Skeletal muscle satellite cell (primary cell): ENCODE results near the gene GALNT1.

ENCODE experiments used
- H3K27me3 ChIP-seq: 2 replicates; pipeline ENCODE4 v1.7.0; 2013; ENCODE audit warnings: low read length; ENCODE audit not compliant: control insufficient read depth, insufficient read depth
- H3K36me3 ChIP-seq: 2 replicates; pipeline ENCODE4 v1.7.0; 2013; ENCODE audit warnings: mild to moderate bottlenecking, control low read depth, low read length; ENCODE audit not compliant: insufficient read depth
- H3K4me1 ChIP-seq: 2 replicates; pipeline ENCODE4 v1.7.0; 2013; ENCODE audit warnings: low read length; ENCODE audit not compliant: control insufficient read depth, insufficient read depth
- H3K4me2 ChIP-seq: 2 replicates; pipeline ENCODE4 v1.7.0; 2013; ENCODE audit warnings: mild to moderate bottlenecking, low read length
- H3K4me3 ChIP-seq: 2 replicates; pipeline ENCODE4 v1.7.0; 2013; ENCODE audit warnings: low read length
- H3K9ac ChIP-seq: 2 replicates; pipeline ENCODE4 v1.7.0; 2013; ENCODE audit warnings: mild to moderate bottlenecking, low read depth, low read length, moderate library complexity
- H3K9me3 ChIP-seq: replicated peaks from 2 replicates; pipeline ENCODE4 v1.7.0; 2013; ENCODE audit warnings: mild to moderate bottlenecking, control low read depth, low read length

GALNT1 gene

GRCh38 chr18:35641916-35642315, 60.4 kb downstream of the GALNT1 start:
- Histone ChIP-seq H3K9me3 (no peaks in the 10 kb centered on the region), H3K27me3 (no peaks in the 10 kb centered on the region), H3K4me3 (no peak overlapping the region), H3K4me1 (peaks cover 9% of the 10 kb centered on the region), H3K9ac (no peak overlapping the region), H3K4me2 (no peak overlapping the region), H3K36me3 (peaks cover 10% of the 10 kb centered on the region)

GRCh38 chr18:35642802-35643201, 61.3 kb downstream of the GALNT1 start:
- no peak overlapping the region for H3K4me3 ChIP-seq
- no peaks in the 10 kb centered on the region for H3K9me3 ChIP-seq
- H3K27me3 ChIP-seq = no peaks in the 10 kb centered on the region
- peaks cover 10% of the 10 kb centered on the region for H3K36me3 ChIP-seq
- H3K4me2 ChIP-seq = no peak overlapping the region
- H3K4me1 ChIP-seq = peaks cover 9% of the 10 kb centered on the region
- H3K9ac ChIP-seq = no peak overlapping the region

- no peak overlapping the region for H3K4me3 ChIP-seq
- H3K4me1 ChIP-seq = peaks cover 6% of the 10 kb centered on the region
- no peak overlapping the region for H3K4me2 ChIP-seq
- H3K36me3 ChIP-seq = peaks cover 7% of the 10 kb centered on the region
- H3K9ac ChIP-seq = no peak overlapping the region
- H3K27me3 ChIP-seq = no peaks in the 10 kb centered on the region
- no peaks in the 10 kb centered on the region for H3K9me3 ChIP-seq
Observed at GRCh38 chr18:35646449-35646848, 64.9 kb downstream of the GALNT1 start.

- no peak overlapping the region for H3K9ac ChIP-seq
- H3K4me2 ChIP-seq = no peak overlapping the region
- no peaks in the 10 kb centered on the region for H3K4me1 ChIP-seq
- no peaks in the 10 kb centered on the region for H3K27me3 ChIP-seq
- H3K9me3 ChIP-seq = no peaks in the 10 kb centered on the region
- peaks cover 12% of the 10 kb centered on the region for H3K36me3 ChIP-seq
- no peak overlapping the region for H3K4me3 ChIP-seq
Observed at GRCh38 chr18:35653392-35654135, 72.0 kb downstream of the GALNT1 start.

GRCh38 chr18:35658112-35658511, 76.6 kb downstream of the GALNT1 start:
- H3K27me3 ChIP-seq = no peaks in the 10 kb centered on the region
- H3K4me1 ChIP-seq = no peaks in the 10 kb centered on the region
- H3K36me3 ChIP-seq = peaks cover 12% of the 10 kb centered on the region
- no peak overlapping the region for H3K4me3 ChIP-seq
- no peaks in the 10 kb centered on the region for H3K9me3 ChIP-seq
- H3K9ac ChIP-seq = no peak overlapping the region
- no peak overlapping the region for H3K4me2 ChIP-seq

- Histone ChIP-seq H3K9me3 (no peaks in the 10 kb centered on the region), H3K27me3 (no peaks in the 10 kb centered on the region), H3K4me1 (no peaks in the 10 kb centered on the region), H3K4me3 (no peak overlapping the region), H3K4me2 (no peak overlapping the region), H3K9ac (no peak overlapping the region), H3K36me3 (peaks cover 30% of the 10 kb centered on the region)
Observed at GRCh38 chr18:35661483-35662146, 80.1 kb downstream of the GALNT1 start.

GRCh38 chr18:35662293-35663062, 80.9 kb downstream of the GALNT1 start:
- H3K4me1 ChIP-seq = no peaks in the 10 kb centered on the region
- H3K4me2 ChIP-seq = no peak overlapping the region
- H3K9me3 ChIP-seq = no peaks in the 10 kb centered on the region
- no peaks in the 10 kb centered on the region for H3K27me3 ChIP-seq
- H3K36me3 ChIP-seq = peaks cover 32% of the 10 kb centered on the region
- no peak overlapping the region for H3K4me3 ChIP-seq
- no peak overlapping the region for H3K9ac ChIP-seq

GRCh38 chr18:35671966-35672603, 90.5 kb downstream of the GALNT1 start:
- H3K27me3 ChIP-seq = no peaks in the 10 kb centered on the region
- H3K4me2 ChIP-seq = peak overlapping the region; percentile 9
- H3K9ac ChIP-seq = no peak overlapping the region
- H3K36me3 ChIP-seq = peaks cover 6% of the 10 kb centered on the region
- H3K9me3 ChIP-seq = no peaks in the 10 kb centered on the region
- no peak overlapping the region for H3K4me3 ChIP-seq
- peaks cover 18% of the 10 kb centered on the region for H3K4me1 ChIP-seq

GRCh38 chr18:35672897-35673296, 91.4 kb downstream of the GALNT1 start:
- no peaks in the 10 kb centered on the region for H3K9me3 ChIP-seq

GRCh38 chr18:35673682-35674081, 92.1 kb downstream of the GALNT1 start:
- Histone ChIP-seq H3K36me3 (peaks cover 14% of the 10 kb centered on the region), H3K4me1 (peaks cover 18% of the 10 kb centered on the region), H3K27me3 (no peaks in the 10 kb centered on the region), H3K9me3 (no peaks in the 10 kb centered on the region), H3K4me3 (no peak overlapping the region), H3K9ac (no peak overlapping the region), H3K4me2 (no peak overlapping the region)

More at GRCh38 chr18:35672897-35673296, 91.4 kb downstream of the GALNT1 start:
- H3K36me3 ChIP-seq = peaks cover 6% of the 10 kb centered on the region
- no peak overlapping the region for H3K4me2 ChIP-seq
- no peaks in the 10 kb centered on the region for H3K27me3 ChIP-seq
- no peak overlapping the region for H3K4me3 ChIP-seq
- H3K4me1 ChIP-seq = peaks cover 18% of the 10 kb centered on the region
- H3K9ac ChIP-seq = no peak overlapping the region

GRCh38 chr18:35680139-35680551, 98.6 kb downstream of the GALNT1 start:
- Histone ChIP-seq H3K27me3 (no peaks in the 10 kb centered on the region), H3K36me3 (peaks cover 38% of the 10 kb centered on the region), H3K4me2 (no peak overlapping the region), H3K9ac (no peak overlapping the region), H3K9me3 (no peaks in the 10 kb centered on the region), H3K4me3 (no peak overlapping the region), H3K4me1 (peaks cover 7% of the 10 kb centered on the region)
